HepG2 (cell line): Measurements from ENCODE around the gene NT5DC2.
"Not testable (repeated sequence)": the region's sequence is repeated elsewhere in the genome, so short reads cannot be mapped to it uniquely, and the experiment has no call there.

Experiments used
- TCF7L2 ChIP-seq: IDR thresholded peaks from 2 replicates; pipeline ENCODE4 v1.6.1; 2011; ENCODE audit warnings: mild to moderate bottlenecking, low read depth, low read length, moderate library complexity
- ZNF570 ChIP-seq: sonication (generic); formaldehyde crosslinking; IDR thresholded peaks from 2 replicates; pipeline ENCODE4 v1.4.0; 2020; ENCODE audit warnings: mild to moderate bottlenecking, missing genetic modification reagents, borderline replicate concordance

DNA sequence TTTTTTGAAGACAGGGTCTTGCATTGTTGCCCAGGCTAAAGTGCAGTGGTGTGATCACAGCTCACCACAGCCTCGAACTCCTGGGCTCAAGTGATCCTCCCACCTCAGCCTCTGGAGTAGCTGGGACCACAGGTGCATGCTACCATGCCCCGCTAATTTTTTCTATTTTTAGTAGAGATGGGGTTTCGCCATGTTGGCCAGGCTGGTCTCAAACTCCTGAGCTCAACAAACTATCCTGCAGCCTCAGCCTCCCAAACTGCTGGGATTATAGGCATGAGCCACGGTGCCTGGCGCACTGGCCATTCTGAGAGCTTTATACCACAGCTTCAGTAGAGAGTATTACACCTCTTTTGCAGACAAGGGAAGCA, 7.0 kb downstream of the NT5DC2 start:
- TF ChIP-seq ZNF570, TCF7L2: not testable (repeated sequence)
